IgD-negative memory B cell (primary cell): ENCODE measurements around the gene MAGI1. TPM values are rescaled to one million over a fixed set of nuclear protein-coding genes. Genes with fewer than 3 reads are reported as not detected.
"Not testable (repeated sequence)": the region's sequence is repeated elsewhere in the genome, so short reads cannot be mapped to it uniquely, and the experiment has no call there.

ENCODE experiments used
- H3K27ac Mint-ChIP-seq, 3 donors: one replicate each; pipeline ENCODE4 v1.8.0; 2020 to 2022; ENCODE audit warnings: mild to moderate bottlenecking in 3 of 3, mixed read lengths in 3 of 3, moderate library complexity in 1 of 3
- H3K27me3 Mint-ChIP-seq: one replicate; pipeline ENCODE4 v1.8.0; 2021; ENCODE audit warnings: mixed read lengths
- H3K36me3 Mint-ChIP-seq: one replicate; pipeline ENCODE4 v1.8.0; 2020; ENCODE audit warnings: mild to moderate bottlenecking, mixed read lengths
- H3K4me1 Mint-ChIP-seq, 3 donors: one replicate each; pipeline ENCODE4 v1.8.0; 2020 to 2022; ENCODE audit warnings: mixed read lengths in 3 of 3, mild to moderate bottlenecking in 1 of 3
- H3K4me3 Mint-ChIP-seq, 4 donors: one replicate each; pipeline ENCODE4 v1.8.0; 2020 to 2022; ENCODE audit warnings: mild to moderate bottlenecking in 4 of 4, mixed read lengths in 4 of 4, moderate library complexity in 3 of 4
- H3K9me3 Mint-ChIP-seq, 3 donors: one replicate each; pipeline ENCODE4 v1.8.0; 2020 to 2021; ENCODE audit warnings: mixed read lengths in 3 of 3, mild to moderate bottlenecking in 1 of 3
- polyA plus RNA-seq: library from polyadenylated mRNA; unstranded; fragments of 300-500 nt; fragmentation: Illumina TruSeq; gene quantifications from one replicate; pipeline ENCODE4 v1.2.3, GENCODE V29; 2021

MAGI1 gene
- polyA plus RNA-seq, 1 donor from 2014 or later = 1.3 TPM

GRCh38 chr3:65732051-65732935 lies 306.4 kb downstream of the MAGI1 start:
- Mint-ChIP-seq H3K4me3 (no peak overlapping the region), H3K27me3 (peaks cover 2% of the 10 kb centered on the region), H3K36me3 (no peaks in the 10 kb centered on the region), H3K9me3 (peaks cover 0 to under 1% (median under 1%) of the 10 kb centered on the region in 3 donors), H3K4me1 (peaks cover 0 to 3% (median 0%) of the 10 kb centered on the region in 3 donors), H3K27ac (no peak overlapping the region)

GRCh38 chr3:65730449-65730848 lies 308.3 kb downstream of the MAGI1 start:
- Mint-ChIP-seq H3K36me3 (no peaks in the 10 kb centered on the region), H3K9me3 (no peaks in the 10 kb centered on the region), H3K4me3 (no peak overlapping the region), H3K27me3 (peaks cover 2% of the 10 kb centered on the region), H3K4me1 (peaks cover 0 to 3% (median 0%) of the 10 kb centered on the region in 3 donors), H3K27ac (no peak overlapping the region)

GRCh38 chr3:65729973-65730372 lies 308.7 kb downstream of the MAGI1 start:
- H3K27me3 Mint-ChIP-seq = peaks cover 2% of the 10 kb centered on the region

GRCh38 chr3:65729555-65729954 lies 309.2 kb downstream of the MAGI1 start:
- peaks cover 2% of the 10 kb centered on the region for H3K27me3 Mint-ChIP-seq
- peaks cover 0 to 3% (median 0%) of the 10 kb centered on the region in 3 donors for H3K4me1 Mint-ChIP-seq
- no peak overlapping the region for H3K4me3 Mint-ChIP-seq
- H3K27ac Mint-ChIP-seq = no peak overlapping the region
- no peaks in the 10 kb centered on the region for H3K36me3 Mint-ChIP-seq
- no peaks in the 10 kb centered on the region for H3K9me3 Mint-ChIP-seq

More at GRCh38 chr3:65729973-65730372, 308.7 kb downstream of the MAGI1 start:
- H3K36me3 Mint-ChIP-seq = no peaks in the 10 kb centered on the region
- H3K27ac Mint-ChIP-seq = no peak overlapping the region
- no peaks in the 10 kb centered on the region for H3K9me3 Mint-ChIP-seq
- H3K4me3 Mint-ChIP-seq = no peak overlapping the region
- H3K4me1 Mint-ChIP-seq = peaks cover 0 to 3% (median 0%) of the 10 kb centered on the region in 3 donors

- Mint-ChIP-seq H3K9me3 (no peaks in the 10 kb centered on the region), H3K4me1 (peaks cover 0 to 3% (median 0%) of the 10 kb centered on the region in 3 donors), H3K27me3 (peaks cover 2% of the 10 kb centered on the region), H3K36me3 (no peaks in the 10 kb centered on the region), H3K27ac (no peak overlapping the region), H3K4me3 (no peak overlapping the region)
Observed at GRCh38 chr3:65728138-65728537, 310.6 kb downstream of the MAGI1 start.

GRCh38 chr3:65723985-65724384 lies 314.7 kb downstream of the MAGI1 start:
- Mint-ChIP-seq H3K36me3 (no peaks in the 10 kb centered on the region), H3K4me1 (no peaks in the 10 kb centered on the region), H3K9me3 (peaks cover 0 to 4% (median 0%) of the 10 kb centered on the region in 3 donors), H3K4me3 (no peak overlapping the region), H3K27ac (no peak overlapping the region), H3K27me3 (no peaks in the 10 kb centered on the region)

GRCh38 chr3:65723011-65723410 lies 315.7 kb downstream of the MAGI1 start:
- Mint-ChIP-seq H3K27ac (no peak overlapping the region), H3K27me3 (no peaks in the 10 kb centered on the region), H3K36me3 (no peaks in the 10 kb centered on the region), H3K4me3 (no peak overlapping the region), H3K9me3 (peaks cover 0 to 4% (median 0%) of the 10 kb centered on the region in 3 donors), H3K4me1 (no peaks in the 10 kb centered on the region)

- H3K4me3 Mint-ChIP-seq = no peak overlapping the region
- H3K27me3 Mint-ChIP-seq = no peaks in the 10 kb centered on the region
- no peaks in the 10 kb centered on the region for H3K36me3 Mint-ChIP-seq
- no peak overlapping the region for H3K27ac Mint-ChIP-seq
- peaks cover 0 to 4% (median 0%) of the 10 kb centered on the region in 3 donors for H3K9me3 Mint-ChIP-seq
- no peaks in the 10 kb centered on the region for H3K4me1 Mint-ChIP-seq
Observed at GRCh38 chr3:65720989-65721737, 317.6 kb downstream of the MAGI1 start.

- not testable (repeated sequence) for H3K27me3 Mint-ChIP-seq, H3K27ac Mint-ChIP-seq, H3K4me3 Mint-ChIP-seq, H3K4me1 Mint-ChIP-seq, H3K9me3 Mint-ChIP-seq, H3K36me3 Mint-ChIP-seq
Observed at GRCh38 chr3:65719639-65720038, 319.1 kb downstream of the MAGI1 start.

- H3K9me3 Mint-ChIP-seq = peaks cover 0 to 4% (median 0%) of the 10 kb centered on the region in 3 donors
- H3K4me3 Mint-ChIP-seq = no peak overlapping the region
- H3K4me1 Mint-ChIP-seq = no peaks in the 10 kb centered on the region
- H3K27me3 Mint-ChIP-seq = no peaks in the 10 kb centered on the region
- H3K36me3 Mint-ChIP-seq = no peaks in the 10 kb centered on the region
- H3K27ac Mint-ChIP-seq = peak overlapping the region in 1 of 3 donors; percentile 47
Observed at GRCh38 chr3:65717676-65718346, 320.9 kb downstream of the MAGI1 start.

GRCh38 chr3:65716071-65716751 lies 322.5 kb downstream of the MAGI1 start:
- Mint-ChIP-seq H3K36me3 (no peaks in the 10 kb centered on the region), H3K4me3 (no peak overlapping the region), H3K9me3 (peaks cover 0 to 4% (median 0%) of the 10 kb centered on the region in 3 donors), H3K27me3 (no peaks in the 10 kb centered on the region), H3K27ac (no peak overlapping the region), H3K4me1 (no peaks in the 10 kb centered on the region)

GRCh38 chr3:65714134-65714533 lies 324.6 kb downstream of the MAGI1 start:
- no peaks in the 10 kb centered on the region for H3K4me1 Mint-ChIP-seq
- H3K27me3 Mint-ChIP-seq = no peaks in the 10 kb centered on the region
- H3K27ac Mint-ChIP-seq = no peak overlapping the region
- H3K36me3 Mint-ChIP-seq = no peaks in the 10 kb centered on the region
- peaks cover 0 to 3% (median 0%) of the 10 kb centered on the region in 3 donors for H3K9me3 Mint-ChIP-seq
- H3K4me3 Mint-ChIP-seq = no peak overlapping the region

GRCh38 chr3:65713016-65713415 lies 325.7 kb downstream of the MAGI1 start:
- Mint-ChIP-seq H3K9me3 (peaks cover 0 to 3% (median 0%) of the 10 kb centered on the region in 3 donors), H3K4me1 (no peaks in the 10 kb centered on the region), H3K27ac (peak overlapping the region in 1 of 3 donors; percentile 82), H3K4me3 (no peak overlapping the region), H3K27me3 (no peaks in the 10 kb centered on the region), H3K36me3 (no peaks in the 10 kb centered on the region)

- Mint-ChIP-seq H3K4me3 (no peak overlapping the region), H3K36me3 (no peaks in the 10 kb centered on the region), H3K27me3 (no peaks in the 10 kb centered on the region), H3K9me3 (peaks cover 0 to 3% (median 0%) of the 10 kb centered on the region in 3 donors), H3K4me1 (no peaks in the 10 kb centered on the region), H3K27ac (no peak overlapping the region)
Observed at GRCh38 chr3:65712140-65712539, 326.6 kb downstream of the MAGI1 start.
